Panc1 (cell line): Measurements from ENCODE around the gene ARPC5L. TPM values are rescaled to one million over a fixed set of nuclear protein-coding genes. Genes with fewer than 3 reads are reported as not detected.

Experiments
- ATAC-seq: fragments of 200-7000 bp; cut with Tn5 transposase; 2 replicates; pipeline ENCODE4 v1.9.1; 2020; ENCODE audit warnings: mild to moderate bottlenecking, moderate library complexity
- BruUV-seq: library from RNA; stranded (reverse); fragments of 400-500 nt; replicated peaks from 2 replicates; lab custom pipeline; 2021; lab: Mats Ljungman, UMichigan
- CTCF ChIA-PET: fragments of 300-600 bp; sonication (Branson Sonifier 250); formaldehyde crosslinking; loops from one replicate; lab custom pipeline; 2022; ENCODE audit warnings: antibody characterized with exemption; lab: Charles Lee
- POLR2A ChIA-PET: fragments of 300-600 bp; sonication (Branson Sonifier 250); formaldehyde crosslinking; loops from one replicate; lab custom pipeline; 2022; ENCODE audit warnings: antibody characterized with exemption; lab: Charles Lee
- DNase-seq: peaks from one replicate; pipeline ENCODE4 v3.0.0-alpha.2; 2010; ENCODE audit warnings: low read depth, low spot score
- H3K27ac ChIP-seq: 2 replicates; pipeline ENCODE4 v1.5.1; 2011; ENCODE audit warnings: mild to moderate bottlenecking, low read length, inconsistent platforms
- H3K27me3 ChIP-seq: fragments of 200-500 bp; sonication (Bioruptor generic); 2 replicates; pipeline ENCODE4 v1.6.0; 2014; ENCODE audit warnings: low read length, inconsistent platforms; ENCODE audit not compliant: control insufficient read depth, insufficient read depth
- H3K36me3 ChIP-seq: fragments of 200-500 bp; sonication (Bioruptor generic); 2 replicates; pipeline ENCODE4 v1.5.1; 2014; ENCODE audit warnings: inconsistent platforms, mild to moderate bottlenecking, low read length, moderate library complexity; ENCODE audit not compliant: control insufficient read depth, insufficient read depth
- H3K4me1 ChIP-seq: 2 replicates; pipeline ENCODE4 v1.5.1; 2011; ENCODE audit warnings: inconsistent platforms, mild to moderate bottlenecking, low read length, moderate library complexity; ENCODE audit not compliant: control insufficient read depth, insufficient read depth
- H3K4me3 ChIP-seq, 2 experiments: 2 replicates each; pipeline ENCODE4 v1.5.1; 2011 to 2012; ENCODE audit warnings: low read depth in 2 of 2, low read length in 2 of 2, mild to moderate bottlenecking in 2 of 2, inconsistent platforms in 1 of 2, moderate library complexity in 1 of 2
- H3K9me3 ChIP-seq: fragments of 200-500 bp; sonication (Bioruptor generic); 2 replicates; pipeline ENCODE4 v1.5.1; 2014; ENCODE audit warnings: low read depth, mild to moderate bottlenecking, inconsistent platforms, low read length, moderate library complexity; ENCODE audit not compliant: control insufficient read depth, insufficient read depth
- POLR2AphosphoS5 ChIP-seq: IDR thresholded peaks from 2 replicates; pipeline ENCODE4 v1.6.1; 2012; ENCODE audit warnings: mild to moderate bottlenecking, low read depth, low read length, moderate library complexity
- SIN3A ChIP-seq: IDR thresholded peaks from 2 replicates; pipeline ENCODE4 v1.6.1; 2012; ENCODE audit warnings: low read depth, mild to moderate bottlenecking, low read length, moderate library complexity, borderline replicate concordance; ENCODE audit not compliant: insufficient read depth
- TCF7L2 ChIP-seq: IDR thresholded peaks from 2 replicates; pipeline ENCODE4 v1.6.1; 2011; ENCODE audit warnings: mild to moderate bottlenecking, low read depth, low read length, inconsistent platforms
- in situ Hi-C: cut with HindIII; loops from 2 replicates; pipeline ENCODE4 v1.10.0; 2016; ENCODE audit warnings: low sequenced_read_pairs, low pct_unique_long_range_greater_than_20kb
- intact Hi-C: fragments of 100-400 bp; cut with micrococcal nuclease; formaldehyde crosslinking; loops from one replicate; pipeline ENCODE4 v1.10.0; 2022; ENCODE audit not compliant: unreplicated experiment
- total RNA-seq: library from RNA; stranded (reverse); gene quantifications from one replicate; pipeline ENCODE4 v1.2.1, GENCODE V29; 2021; ENCODE audit not compliant: unreplicated experiment
- TF ChIP-seq, protein P1 (sequence below), 2 experiments: IDR thresholded peaks; 2 replicates each; pipeline ENCODE4 v1.6.1; 2011 to 2012; ENCODE audit warnings: low read depth in 2 of 2, control low read depth in 1 of 2, low read length in 1 of 2, mild to moderate bottlenecking in 1 of 2, moderate library complexity in 1 of 2; ENCODE audit not compliant: insufficient read depth in 1 of 2
- TF ChIP-seq, protein P2 (sequence below): fragments of 450-650 bp; IDR thresholded peaks from 2 replicates; pipeline ENCODE4 v1.5.1; 2017; ENCODE audit warnings: mild to moderate bottlenecking

Gene ARPC5L
- total RNA-seq, 1 experiment from 2014 or later: 39.6 TPM

DNA sequence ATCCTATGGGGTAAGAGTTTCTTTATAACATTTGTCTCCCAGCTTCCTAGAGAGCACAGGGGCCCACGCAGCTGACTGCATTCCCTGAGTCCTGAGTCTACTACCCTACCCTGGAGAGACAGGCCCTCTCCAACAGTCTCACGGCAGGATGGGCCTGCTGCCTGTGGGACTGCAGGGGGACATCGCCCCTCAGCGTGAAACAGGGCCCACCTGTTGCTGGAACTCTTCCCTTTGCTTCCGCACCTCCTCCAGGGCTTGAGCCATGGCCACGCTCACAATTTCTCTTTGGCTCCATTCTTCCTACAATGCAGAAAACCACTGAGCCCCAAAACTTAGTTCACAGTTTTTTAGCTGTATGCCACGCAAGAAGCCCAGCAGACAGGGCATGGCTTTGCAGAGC is 28.2 kb downstream of the ARPC5L start:
- no peaks in the 10 kb centered on the region for H3K4me1 ChIP-seq
- peaks cover 2% of the 10 kb centered on the region; the same call in 1 of the 2 replicates for H3K36me3 ChIP-seq
- ChIA-PET CTCF (no interaction called here), POLR2A (no interaction called here)
- H3K4me3 ChIP-seq: no peak overlapping the region
- DNase-seq (no peak), ATAC-seq (no peak)
- intact Hi-C loops (no loop called here), in situ Hi-C loops (no loop called here)
- H3K27ac ChIP-seq: no peak overlapping the region
- no peaks in the 10 kb centered on the region for H3K9me3 ChIP-seq
- BruUV-seq: no TSS peak
- TF ChIP-seq TCF7L2: no peak
- TF ChIP-seq, protein P1, sequence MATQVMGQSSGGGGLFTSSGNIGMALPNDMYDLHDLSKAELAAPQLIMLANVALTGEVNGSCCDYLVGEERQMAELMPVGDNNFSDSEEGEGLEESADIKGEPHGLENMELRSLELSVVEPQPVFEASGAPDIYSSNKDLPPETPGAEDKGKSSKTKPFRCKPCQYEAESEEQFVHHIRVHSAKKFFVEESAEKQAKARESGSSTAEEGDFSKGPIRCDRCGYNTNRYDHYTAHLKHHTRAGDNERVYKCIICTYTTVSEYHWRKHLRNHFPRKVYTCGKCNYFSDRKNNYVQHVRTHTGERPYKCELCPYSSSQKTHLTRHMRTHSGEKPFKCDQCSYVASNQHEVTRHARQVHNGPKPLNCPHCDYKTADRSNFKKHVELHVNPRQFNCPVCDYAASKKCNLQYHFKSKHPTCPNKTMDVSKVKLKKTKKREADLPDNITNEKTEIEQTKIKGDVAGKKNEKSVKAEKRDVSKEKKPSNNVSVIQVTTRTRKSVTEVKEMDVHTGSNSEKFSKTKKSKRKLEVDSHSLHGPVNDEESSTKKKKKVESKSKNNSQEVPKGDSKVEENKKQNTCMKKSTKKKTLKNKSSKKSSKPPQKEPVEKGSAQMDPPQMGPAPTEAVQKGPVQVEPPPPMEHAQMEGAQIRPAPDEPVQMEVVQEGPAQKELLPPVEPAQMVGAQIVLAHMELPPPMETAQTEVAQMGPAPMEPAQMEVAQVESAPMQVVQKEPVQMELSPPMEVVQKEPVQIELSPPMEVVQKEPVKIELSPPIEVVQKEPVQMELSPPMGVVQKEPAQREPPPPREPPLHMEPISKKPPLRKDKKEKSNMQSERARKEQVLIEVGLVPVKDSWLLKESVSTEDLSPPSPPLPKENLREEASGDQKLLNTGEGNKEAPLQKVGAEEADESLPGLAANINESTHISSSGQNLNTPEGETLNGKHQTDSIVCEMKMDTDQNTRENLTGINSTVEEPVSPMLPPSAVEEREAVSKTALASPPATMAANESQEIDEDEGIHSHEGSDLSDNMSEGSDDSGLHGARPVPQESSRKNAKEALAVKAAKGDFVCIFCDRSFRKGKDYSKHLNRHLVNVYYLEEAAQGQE (IDR thresholded peaks at IDR 0.05; ENCODE audit: insufficient read depth in 1 of 2, low read depth in 2 of 2, low read length in 1 of 2): no peak
- TF ChIP-seq, protein P2, sequence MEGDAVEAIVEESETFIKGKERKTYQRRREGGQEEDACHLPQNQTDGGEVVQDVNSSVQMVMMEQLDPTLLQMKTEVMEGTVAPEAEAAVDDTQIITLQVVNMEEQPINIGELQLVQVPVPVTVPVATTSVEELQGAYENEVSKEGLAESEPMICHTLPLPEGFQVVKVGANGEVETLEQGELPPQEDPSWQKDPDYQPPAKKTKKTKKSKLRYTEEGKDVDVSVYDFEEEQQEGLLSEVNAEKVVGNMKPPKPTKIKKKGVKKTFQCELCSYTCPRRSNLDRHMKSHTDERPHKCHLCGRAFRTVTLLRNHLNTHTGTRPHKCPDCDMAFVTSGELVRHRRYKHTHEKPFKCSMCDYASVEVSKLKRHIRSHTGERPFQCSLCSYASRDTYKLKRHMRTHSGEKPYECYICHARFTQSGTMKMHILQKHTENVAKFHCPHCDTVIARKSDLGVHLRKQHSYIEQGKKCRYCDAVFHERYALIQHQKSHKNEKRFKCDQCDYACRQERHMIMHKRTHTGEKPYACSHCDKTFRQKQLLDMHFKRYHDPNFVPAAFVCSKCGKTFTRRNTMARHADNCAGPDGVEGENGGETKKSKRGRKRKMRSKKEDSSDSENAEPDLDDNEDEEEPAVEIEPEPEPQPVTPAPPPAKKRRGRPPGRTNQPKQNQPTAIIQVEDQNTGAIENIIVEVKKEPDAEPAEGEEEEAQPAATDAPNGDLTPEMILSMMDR: no peak
- TF ChIP-seq POLR2AphosphoS5: no peak
- TF ChIP-seq SIN3A: no peak
- no peaks in the 10 kb centered on the region for H3K27me3 ChIP-seq

DNA sequence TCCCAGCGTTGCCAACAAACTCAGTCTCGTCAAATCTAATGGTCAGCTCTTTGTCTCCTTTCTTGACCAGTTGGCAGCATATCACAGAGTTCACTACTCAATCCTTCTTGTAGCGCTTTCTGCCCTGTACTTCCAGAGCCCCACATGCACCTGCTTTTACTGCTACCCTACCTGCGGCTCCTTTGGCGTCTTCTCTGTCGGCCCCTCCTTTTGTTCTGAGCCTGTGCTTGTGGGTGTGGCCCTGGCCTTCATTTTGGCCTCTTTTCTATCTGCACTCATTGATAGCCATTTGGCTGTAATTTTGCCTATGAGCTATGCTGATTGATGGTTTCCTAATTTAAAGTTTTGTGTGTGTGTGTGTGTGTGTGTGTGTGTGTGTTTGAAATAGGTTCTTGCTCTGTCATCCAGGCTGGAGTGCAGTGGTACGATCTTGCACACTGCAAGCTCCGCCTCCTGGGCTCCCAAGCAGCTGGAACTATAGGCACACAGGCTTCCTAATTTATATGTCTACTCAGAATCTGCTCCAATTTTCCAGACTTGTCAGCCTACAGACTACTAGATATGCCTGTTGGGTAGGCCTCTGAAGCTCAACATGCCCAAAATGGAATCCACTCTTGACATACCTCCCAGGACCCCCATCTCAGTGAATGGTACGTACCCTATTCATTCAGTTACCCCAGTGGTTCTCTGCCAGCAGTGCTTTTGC is 32.3 kb downstream of the ARPC5L start:
- no TSS peak for BruUV-seq
- ChIA-PET POLR2A (interaction anchor here (0.7 kb wide), 1 partner anchor 32 kb away, joined by 6 read pairs; no protein-coding TSS in a partner anchor), CTCF (interaction anchor here (0.7 kb wide), 1 partner anchor 32 kb away, joined by 3 read pairs; no protein-coding TSS in a partner anchor)

More for the DNA sequence above, 32.3 kb downstream of the ARPC5L start:
- DNase-seq (no peak), ATAC-seq (peak; percentile 34; the same call in 1 of the 2 replicates)
- H3K27me3 ChIP-seq: no peaks in the 10 kb centered on the region
- in situ Hi-C loops: no loop called here
- peaks cover 2% of the 10 kb centered on the region; the same call in 1 of the 2 replicates for H3K36me3 ChIP-seq
- TF ChIP-seq TCF7L2: no peak
- no peak for TF ChIP-seq SIN3A
- TF ChIP-seq, protein P1 (IDR thresholded peaks at IDR 0.05; ENCODE audit: insufficient read depth in 1 of 2, low read depth in 2 of 2, low read length in 1 of 2): no peak
- no peak for TF ChIP-seq POLR2AphosphoS5
- TF ChIP-seq, protein P2: no peak
- no peaks in the 10 kb centered on the region for H3K9me3 ChIP-seq
- H3K27ac ChIP-seq: no peak overlapping the region
- no peak overlapping the region for H3K4me3 ChIP-seq
- H3K4me1 ChIP-seq: no peaks in the 10 kb centered on the region
- intact Hi-C loops: no loop called here
